ENCODE data around the gene C19orf81. TPM values are rescaled to one million over a fixed set of nuclear protein-coding genes. Genes with fewer than 3 reads are reported as not detected.

C19orf81 gene
- total and polyA plus RNA-seq, 2 of the 8 experiments (the other 6 are each of a cell fraction or from before 2014, with no cell fraction given) = 11.7 to 13.0 TPM

DNA sequence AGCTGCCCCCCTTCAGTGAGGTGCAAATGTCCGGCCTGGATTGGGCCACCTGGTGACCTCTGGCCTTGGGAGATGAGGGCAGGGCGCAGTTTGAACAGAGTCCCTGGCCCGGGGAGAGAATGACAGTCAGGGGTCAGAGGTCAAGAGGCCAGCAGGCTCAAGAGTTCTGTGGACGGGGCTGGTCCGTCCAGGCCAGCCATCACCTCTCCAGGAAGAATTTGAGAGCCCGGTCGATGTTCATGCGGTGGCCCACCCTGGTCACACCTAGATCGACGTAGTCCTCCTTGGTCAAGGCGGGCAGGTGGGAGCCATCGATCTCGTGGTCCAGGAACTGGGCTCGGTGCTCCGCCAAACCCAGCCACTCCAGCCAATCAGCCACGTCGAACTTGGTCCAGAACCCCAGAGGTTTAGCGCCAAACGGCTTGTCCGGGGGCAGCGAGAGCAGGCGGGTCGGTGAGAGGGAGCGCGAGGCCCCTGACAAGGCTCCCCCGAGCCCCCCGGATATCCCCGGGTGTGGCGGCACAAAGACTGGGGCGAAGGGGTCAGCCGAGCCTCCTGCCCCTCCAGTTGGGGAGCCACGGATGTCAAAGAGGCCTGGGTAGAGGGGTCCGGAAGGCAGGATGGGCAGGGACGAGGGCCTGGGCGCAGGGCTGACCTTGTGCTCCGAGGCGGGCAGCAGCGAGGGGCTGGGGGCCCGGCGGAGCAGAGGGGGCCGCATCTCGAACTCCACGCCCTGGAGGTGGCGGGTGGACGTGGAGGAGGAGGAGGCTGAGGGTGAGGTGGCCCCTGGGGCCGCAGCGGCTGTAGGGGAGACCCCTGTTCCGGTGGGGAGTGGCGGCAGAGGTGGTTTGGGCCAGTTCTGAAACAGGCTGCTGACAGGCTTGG is 12.8 kb downstream of the C19orf81 start:
- Histone ChIP-seq H3K23me2 (ENCODE audit: low read depth, low read length) (peaks cover 14% of the 10 kb centered on the region), H3K79me2 (ENCODE audit: control insufficient read depth in 1 of 2, insufficient read depth in 2 of 2, low read length in 2 of 2) (no peaks in the 10 kb centered on the region), H4K91ac (replicated peaks; ENCODE audit: insufficient read length, low read length) (no peak overlapping the region), H4K20me1 (replicated peaks in 1 of 2; ENCODE audit: control insufficient read depth in 1 of 2, insufficient read depth in 2 of 2, low read length in 2 of 2) (peaks cover 0 to 9% of the 10 kb centered on the region in 2 experiments), H2BK12ac (ENCODE audit: low read depth, low read length) (no peak overlapping the region), H2BK120ac (replicated peaks; ENCODE audit: low read depth, low read length) (no peak overlapping the region), H2AK5ac (ENCODE audit: low read depth, low read length) (no peak overlapping the region), H2AFZ (ENCODE audit: low read length) (no peak overlapping the region), H3K14ac (ENCODE audit: insufficient read length) (no peak overlapping the region), H3K18ac (ENCODE audit: extremely low read depth, low read length) (no peak overlapping the region), H3K27me3 (replicated peaks in 1 of 4; ENCODE audit: control insufficient read depth in 3 of 4, extremely low read depth in 1 of 4, insufficient read depth in 3 of 4, low read length in 3 of 4) (peaks cover 5 to 11% (median 8%) of the 10 kb centered on the region in 4 experiments), H3K23ac (ENCODE audit: insufficient read length) (no peak overlapping the region), H3K79me1 (ENCODE audit: low read depth, low read length) (no peaks in the 10 kb centered on the region), H3K4me3 (ENCODE audit: extremely low read depth in 1 of 4, insufficient read depth in 2 of 4, low read depth in 3 of 4, low read length in 4 of 4) (no peak overlapping the region), H3K4ac (replicated peaks; ENCODE audit: insufficient read length, low read depth, low read length) (no peak overlapping the region), H4K8ac (ENCODE audit: extremely low read depth, insufficient read depth, low read length) (peak overlapping the region; percentile 15; the same call in 1 of the 2 replicates), H3K56ac (replicated peaks; ENCODE audit: insufficient read length, low read depth, low read length) (no peak overlapping the region), H3K27ac (ENCODE audit: low read depth, low read length) (no peak overlapping the region), H4K5ac (ENCODE audit: insufficient read length, low read depth, low read length) (no peak overlapping the region), H2BK20ac (ENCODE audit: low read length) (no peak overlapping the region), H3K4me1 (replicated peaks in 1 of 4; ENCODE audit: control insufficient read depth in 3 of 4, insufficient read depth in 4 of 4, low read length in 3 of 4) (peaks cover 3 to 13% (median 8%) of the 10 kb centered on the region in 4 experiments; a peak in 6 of 7 replicates), H2BK15ac (ENCODE audit: low read length) (no peak overlapping the region), H3K9ac (replicated peaks in 1 of 4; ENCODE audit: extremely low read depth in 1 of 4, low read depth in 3 of 4, low read length in 3 of 4) (no peak overlapping the region), H3K9me3 (ENCODE audit: insufficient read depth in 2 of 2, low read depth in 1 of 2, low read length in 1 of 2) (0 out of 4 replicates have a peak, but pooled peaks cover 0 to 5% of the 10 kb centered on the region in 2 experiments), H3K36me3 (ENCODE audit: control insufficient read depth in 2 of 4, insufficient read depth in 4 of 4, low read length in 3 of 4) (no peaks in the 10 kb centered on the region; a peak in 1 of 8 replicates), H3K4me2 (ENCODE audit: insufficient read depth in 1 of 2, low read depth in 2 of 2, low read length in 2 of 2) (no peak overlapping the region), H2BK5ac (ENCODE audit: low read depth, low read length) (no peak overlapping the region)
- WGBS, 2 experiments (ENCODE audit: extremely low coverage in 1 of 2, insufficient coverage in 1 of 2, insufficient read length in 1 of 2, insufficient replicate concordance in 2 of 2, low coverage in 1 of 2, low lambda C conversion rate in 2 of 2, missing lambda C conversion rate in 1 of 2) = 84% methylated on average over 24 of the region's 49 CpGs; no CpG with 5 or more reads in 1 of the 2 experiments
- no peak for TF ChIP-seq HDAC6 (IDR thresholded peaks at IDR 0.05; ENCODE audit: low read depth, low read length)
- TF ChIP-seq BCL11A (IDR thresholded peaks at IDR 0.05; ENCODE audit: low read depth in 2 of 2, low read length in 2 of 2) = no peak
- no peak for TF ChIP-seq GABPA (IDR thresholded peaks at IDR 0.05; ENCODE audit: borderline replicate concordance, insufficient read depth, low read length)
- TF ChIP-seq KDM4A (IDR thresholded peaks at IDR 0.05; ENCODE audit: low read depth, low read length, severe bottlenecking) = no peak
- ChIA-PET CTCF (ENCODE audit: partially characterized antibody) (no interaction called here), POLR2A (ENCODE audit: partially characterized antibody) (no interaction called here)
- no peak for DNase-seq (ENCODE audit: low read depth in 1 of 2, low spot score in 2 of 2)
- FAIRE-seq = no peak
